HL-60 (cell line): Measurements from ENCODE around the gene RAP1GAP2.

Experiments
- DNase-seq, 2 experiments: peaks; one replicate each; pipeline ENCODE4 v3.0.0-alpha.2; 2010 to 2020; ENCODE audit warnings: low read depth in 1 of 2, low spot score in 1 of 2
- H3K27ac ChIP-seq: fragments of 250-450 bp; sonication (Bioruptor Pico); replicated peaks from 2 replicates; pipeline ENCODE4 v1.5.1; 2020; ENCODE audit warnings: mild to moderate bottlenecking, moderate library complexity
- H3K27me3 ChIP-seq: fragments of 250-450 bp; sonication (Bioruptor Pico); 2 replicates; pipeline ENCODE4 v1.5.1; 2021; ENCODE audit warnings: mild to moderate bottlenecking, moderate library complexity; ENCODE audit not compliant: insufficient read depth, poor library complexity, severe bottlenecking
- H3K4me3 ChIP-seq: replicated peaks from 2 replicates; pipeline ENCODE4 v1.5.1; 2011; ENCODE audit warnings: mild to moderate bottlenecking, control low read depth, low read length; ENCODE audit not compliant: insufficient read depth
- GABPA ChIP-seq: IDR thresholded peaks from 2 replicates; pipeline ENCODE4 v1.6.1; 2012; ENCODE audit warnings: low read depth
- POLR2AphosphoS5 ChIP-seq: IDR thresholded peaks from 2 replicates; pipeline ENCODE4 v1.6.1; 2012; ENCODE audit warnings: low read depth
- SPI1 ChIP-seq: IDR thresholded peaks from 2 replicates; pipeline ENCODE4 v1.6.1; 2012; ENCODE audit warnings: low read depth, mild to moderate bottlenecking, borderline replicate concordance
- TF ChIP-seq, protein P1 (sequence below): IDR thresholded peaks from 2 replicates; pipeline ENCODE4 v1.6.1; 2012; ENCODE audit warnings: low read depth; ENCODE audit not compliant: insufficient replicate concordance
- TF ChIP-seq, protein P2 (sequence below): IDR thresholded peaks from one replicate; pipeline ENCODE4 v1.5.1; 2011; ENCODE audit warnings: low read length, control low read depth, inconsistent platforms; ENCODE audit not compliant: insufficient read depth

Gene RAP1GAP2

DNA sequence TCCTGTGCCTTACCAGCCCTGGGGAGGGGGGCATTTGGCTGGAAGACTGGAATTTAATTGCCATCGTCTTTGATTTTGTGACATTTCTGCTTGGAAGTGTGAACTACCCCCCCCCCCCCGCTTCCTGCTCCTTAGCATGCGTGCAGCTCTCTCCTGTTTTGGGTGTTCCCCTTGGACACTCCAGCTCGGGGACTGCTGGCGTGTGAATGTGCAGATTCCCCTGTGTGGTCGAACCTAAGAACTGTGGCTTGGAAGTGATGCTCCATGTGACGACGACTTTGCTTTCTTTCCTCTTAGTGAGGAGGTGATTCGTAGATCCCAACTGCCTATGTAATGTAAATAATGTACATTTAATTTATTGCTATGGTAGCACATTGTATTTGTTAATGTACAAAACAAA lies 241.0 kb downstream of the RAP1GAP2 start:
- TF ChIP-seq, protein P1, sequence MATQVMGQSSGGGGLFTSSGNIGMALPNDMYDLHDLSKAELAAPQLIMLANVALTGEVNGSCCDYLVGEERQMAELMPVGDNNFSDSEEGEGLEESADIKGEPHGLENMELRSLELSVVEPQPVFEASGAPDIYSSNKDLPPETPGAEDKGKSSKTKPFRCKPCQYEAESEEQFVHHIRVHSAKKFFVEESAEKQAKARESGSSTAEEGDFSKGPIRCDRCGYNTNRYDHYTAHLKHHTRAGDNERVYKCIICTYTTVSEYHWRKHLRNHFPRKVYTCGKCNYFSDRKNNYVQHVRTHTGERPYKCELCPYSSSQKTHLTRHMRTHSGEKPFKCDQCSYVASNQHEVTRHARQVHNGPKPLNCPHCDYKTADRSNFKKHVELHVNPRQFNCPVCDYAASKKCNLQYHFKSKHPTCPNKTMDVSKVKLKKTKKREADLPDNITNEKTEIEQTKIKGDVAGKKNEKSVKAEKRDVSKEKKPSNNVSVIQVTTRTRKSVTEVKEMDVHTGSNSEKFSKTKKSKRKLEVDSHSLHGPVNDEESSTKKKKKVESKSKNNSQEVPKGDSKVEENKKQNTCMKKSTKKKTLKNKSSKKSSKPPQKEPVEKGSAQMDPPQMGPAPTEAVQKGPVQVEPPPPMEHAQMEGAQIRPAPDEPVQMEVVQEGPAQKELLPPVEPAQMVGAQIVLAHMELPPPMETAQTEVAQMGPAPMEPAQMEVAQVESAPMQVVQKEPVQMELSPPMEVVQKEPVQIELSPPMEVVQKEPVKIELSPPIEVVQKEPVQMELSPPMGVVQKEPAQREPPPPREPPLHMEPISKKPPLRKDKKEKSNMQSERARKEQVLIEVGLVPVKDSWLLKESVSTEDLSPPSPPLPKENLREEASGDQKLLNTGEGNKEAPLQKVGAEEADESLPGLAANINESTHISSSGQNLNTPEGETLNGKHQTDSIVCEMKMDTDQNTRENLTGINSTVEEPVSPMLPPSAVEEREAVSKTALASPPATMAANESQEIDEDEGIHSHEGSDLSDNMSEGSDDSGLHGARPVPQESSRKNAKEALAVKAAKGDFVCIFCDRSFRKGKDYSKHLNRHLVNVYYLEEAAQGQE: no peak
- no peak overlapping the region for H3K4me3 ChIP-seq
- no peak for DNase-seq
- H3K27ac ChIP-seq: no peak overlapping the region
- no peaks in the 10 kb centered on the region for H3K27me3 ChIP-seq

DNA sequence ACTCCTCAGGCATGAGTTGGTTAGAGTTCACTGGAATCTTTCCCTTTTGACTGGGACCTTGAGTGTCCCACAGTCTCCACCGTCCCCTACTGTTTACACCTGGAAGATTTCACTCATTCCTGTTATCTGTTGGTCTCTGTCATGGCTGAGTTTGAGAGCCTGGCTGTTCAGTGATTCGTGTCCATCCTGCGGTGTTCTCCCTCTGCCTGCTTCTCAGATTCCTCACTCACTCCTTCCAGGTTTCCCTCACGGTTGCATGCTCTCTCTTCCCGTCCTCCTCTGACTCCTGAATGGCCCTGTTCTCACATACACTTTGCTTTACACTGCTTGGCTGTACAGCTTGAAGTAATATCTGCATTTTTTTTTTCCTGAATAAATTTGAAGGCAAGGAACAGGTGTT lies 242.7 kb downstream of the RAP1GAP2 start:
- DNase-seq: no peak
- H3K27ac ChIP-seq: no peak overlapping the region
- no peak overlapping the region for H3K4me3 ChIP-seq
- TF ChIP-seq POLR2AphosphoS5 (no peak), GABPA (no peak), SPI1 (no peak)
- TF ChIP-seq, protein P1: no peak
- TF ChIP-seq, protein P2, sequence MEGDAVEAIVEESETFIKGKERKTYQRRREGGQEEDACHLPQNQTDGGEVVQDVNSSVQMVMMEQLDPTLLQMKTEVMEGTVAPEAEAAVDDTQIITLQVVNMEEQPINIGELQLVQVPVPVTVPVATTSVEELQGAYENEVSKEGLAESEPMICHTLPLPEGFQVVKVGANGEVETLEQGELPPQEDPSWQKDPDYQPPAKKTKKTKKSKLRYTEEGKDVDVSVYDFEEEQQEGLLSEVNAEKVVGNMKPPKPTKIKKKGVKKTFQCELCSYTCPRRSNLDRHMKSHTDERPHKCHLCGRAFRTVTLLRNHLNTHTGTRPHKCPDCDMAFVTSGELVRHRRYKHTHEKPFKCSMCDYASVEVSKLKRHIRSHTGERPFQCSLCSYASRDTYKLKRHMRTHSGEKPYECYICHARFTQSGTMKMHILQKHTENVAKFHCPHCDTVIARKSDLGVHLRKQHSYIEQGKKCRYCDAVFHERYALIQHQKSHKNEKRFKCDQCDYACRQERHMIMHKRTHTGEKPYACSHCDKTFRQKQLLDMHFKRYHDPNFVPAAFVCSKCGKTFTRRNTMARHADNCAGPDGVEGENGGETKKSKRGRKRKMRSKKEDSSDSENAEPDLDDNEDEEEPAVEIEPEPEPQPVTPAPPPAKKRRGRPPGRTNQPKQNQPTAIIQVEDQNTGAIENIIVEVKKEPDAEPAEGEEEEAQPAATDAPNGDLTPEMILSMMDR: no peak
- no peaks in the 10 kb centered on the region for H3K27me3 ChIP-seq

DNA sequence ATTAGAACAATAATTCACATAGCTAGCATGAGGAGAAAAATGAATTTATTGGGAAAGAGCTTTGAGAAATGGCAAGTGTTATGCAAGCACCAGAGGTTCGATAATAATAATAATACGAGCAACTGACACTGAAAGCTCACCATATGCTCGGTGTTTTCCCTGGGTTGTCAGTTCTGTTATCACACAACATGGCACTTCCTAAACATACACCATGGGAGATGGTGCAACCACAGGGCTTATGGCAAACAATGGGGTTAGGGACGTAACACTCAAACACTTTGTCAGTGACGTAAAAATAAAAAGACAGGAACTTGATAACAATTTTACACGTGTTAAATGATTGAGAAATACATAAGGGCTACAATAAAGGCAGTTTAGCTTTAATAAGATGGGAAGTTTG lies 243.5 kb downstream of the RAP1GAP2 start:
- TF ChIP-seq, protein P2: no peak
- TF ChIP-seq GABPA: no peak
- TF ChIP-seq SPI1: no peak
- no peak for TF ChIP-seq POLR2AphosphoS5
- TF ChIP-seq, protein P1: no peak
- Histone ChIP-seq H3K27me3 (no peaks in the 10 kb centered on the region), H3K4me3 (no peak overlapping the region), H3K27ac (no peak overlapping the region)
- DNase-seq: peak; percentile 31 to 61

DNA sequence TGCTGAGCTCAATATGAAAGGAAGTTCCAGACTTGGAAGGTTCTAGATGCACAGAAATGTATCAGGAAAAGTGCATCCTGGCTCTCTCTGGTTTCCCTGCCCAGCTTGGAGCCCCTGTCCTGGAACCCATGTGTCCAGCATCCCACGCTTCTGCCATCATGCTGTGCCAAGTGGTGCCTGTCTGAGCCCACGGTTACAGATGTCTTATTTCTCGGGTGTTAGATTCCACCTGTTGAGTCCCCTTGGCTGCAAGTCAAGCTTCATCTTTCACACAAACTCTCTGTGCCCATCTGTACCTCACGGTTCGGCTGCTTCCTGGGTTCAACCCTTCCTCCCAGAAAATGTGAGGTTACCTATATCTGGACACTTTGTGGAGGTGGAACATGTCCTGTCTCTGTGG lies 244.6 kb downstream of the RAP1GAP2 start:
- TF ChIP-seq GABPA: no peak
- TF ChIP-seq SPI1: no peak
- no peak for TF ChIP-seq POLR2AphosphoS5
- TF ChIP-seq, protein P2: no peak
- TF ChIP-seq, protein P1: no peak
- Histone ChIP-seq H3K4me3 (no peak overlapping the region), H3K27me3 (no peaks in the 10 kb centered on the region), H3K27ac (no peak overlapping the region)
- no peak for DNase-seq
